CD4-positive, alpha-beta T cell treated with Interleukin-10 for 1 hour (primary cell): ENCODE data around the gene S100A10.

ENCODE experiments used
- DNase-seq: peaks from one replicate; pipeline ENCODE4 v3.0.0-alpha.2; 2020

S100A10 gene

GRCh38 chr1:151993734-151994496, at the start of gene S100A10:
Gene S100A10, minus strand, starts transcription at chr1:151993859. Its CDS starts 7,629 bp downstream, at chr1:151986230.
- peak; percentile 85 for DNase-seq

GRCh38 chr1:152042030-152042429, 48.4 kb upstream of the S100A10 start:
- DNase-seq: no peak

GRCh38 chr1:152039886-152040285, 46.2 kb upstream of the S100A10 start:
- no peak for DNase-seq

- DNase-seq: no peak
Observed at GRCh38 chr1:152039461-152039860, 45.8 kb upstream of the S100A10 start.

- DNase-seq: no peak
Observed at GRCh38 chr1:152038871-152039270, 45.2 kb upstream of the S100A10 start.

- DNase-seq: peak; percentile 75
Observed at GRCh38 chr1:152036267-152037216, 42.9 kb upstream of the S100A10 start, which contains the start of gene S100A11. Gene S100A11, minus strand, starts transcription at chr1:152037004. Its CDS starts 89 bp downstream, at chr1:152036915.

GRCh38 chr1:152035539-152036266, 42.0 kb upstream of the S100A10 start:
- peak; percentile 43 for DNase-seq

- peak; percentile 80 for DNase-seq
Observed at GRCh38 chr1:152034654-152035538, 41.2 kb upstream of the S100A10 start.

DNA sequence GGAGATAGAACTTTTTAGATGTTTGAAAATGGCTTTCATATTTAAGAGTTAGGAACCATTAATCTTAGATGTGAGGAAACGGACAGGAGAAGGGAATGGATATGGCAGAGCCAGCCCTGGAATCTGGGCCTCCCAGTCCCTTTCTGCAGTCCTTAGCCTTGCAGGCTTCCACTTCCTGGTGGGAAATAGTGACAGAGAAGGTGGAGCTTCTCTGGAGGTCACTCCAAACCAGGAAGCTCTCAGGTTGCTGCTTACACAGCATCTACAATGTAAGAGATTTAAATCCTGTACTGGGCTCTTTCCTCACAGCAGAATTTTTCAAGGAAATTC, 40.6 kb upstream of the S100A10 start:
- DNase-seq: no peak

- DNase-seq: no peak
Observed at GRCh38 chr1:152029929-152030211, 36.2 kb upstream of the S100A10 start.

DNA sequence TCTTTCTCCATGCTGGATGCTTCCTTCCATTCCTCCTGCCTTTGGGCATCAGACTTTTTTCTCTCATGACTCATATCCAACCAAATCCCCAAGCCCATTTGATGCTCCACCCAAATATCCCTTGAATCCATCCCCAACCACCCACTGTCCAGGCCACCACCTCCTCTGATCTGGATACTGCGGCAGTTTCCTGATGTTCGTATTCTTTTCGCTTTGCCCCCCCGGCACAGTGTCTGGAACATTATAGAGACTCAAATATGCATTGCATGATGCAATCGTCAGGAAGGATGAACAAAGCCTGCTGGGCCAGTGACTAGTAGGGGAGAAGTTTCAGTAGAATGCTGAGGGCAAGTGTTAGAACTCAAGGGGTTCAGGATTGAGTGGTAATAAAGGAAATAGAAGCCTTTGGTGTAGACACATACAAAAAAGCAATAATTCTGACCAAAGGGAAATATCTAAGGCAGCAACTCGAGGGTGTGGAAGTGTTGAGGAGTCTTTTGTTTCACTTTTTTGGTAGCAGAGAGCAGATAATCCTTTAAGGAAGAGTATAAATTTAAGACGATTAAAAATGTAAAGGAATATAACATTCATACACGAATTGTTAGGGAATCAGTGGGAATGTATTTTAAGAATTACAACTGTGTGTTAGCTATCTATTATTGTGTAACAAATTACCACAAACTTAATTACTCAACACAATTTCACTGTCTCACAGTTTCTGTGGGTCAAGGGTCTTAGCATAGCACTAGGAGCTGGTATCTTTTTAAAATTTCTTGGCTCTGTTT, 35.7 kb upstream of the S100A10 start:
- DNase-seq: no peak

- no peak for DNase-seq
Observed at GRCh38 chr1:152026895-152027294, 33.2 kb upstream of the S100A10 start.

DNA sequence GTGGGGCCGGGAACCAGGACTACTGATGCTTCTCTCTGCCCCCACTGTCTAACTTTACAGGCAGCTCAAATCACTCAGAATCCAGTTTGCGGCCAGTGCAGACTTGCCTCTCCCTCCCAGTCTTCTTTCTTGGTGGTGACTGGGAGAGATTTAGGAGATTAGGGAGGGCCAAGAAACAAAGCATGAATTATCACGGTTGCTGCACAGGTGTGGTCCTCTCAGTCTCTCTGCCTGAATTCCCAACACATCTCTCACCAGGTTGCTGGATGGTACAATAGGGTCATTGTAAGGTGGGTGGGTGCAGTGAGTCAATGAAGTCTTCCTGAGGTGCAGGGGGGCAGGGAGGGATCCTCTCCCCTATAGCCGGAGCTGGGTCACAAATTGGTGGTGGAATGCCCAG, 30.6 kb upstream of the S100A10 start:
- DNase-seq: no peak

- no peak for DNase-seq
Observed at GRCh38 chr1:152023221-152023620, 29.6 kb upstream of the S100A10 start.

DNA sequence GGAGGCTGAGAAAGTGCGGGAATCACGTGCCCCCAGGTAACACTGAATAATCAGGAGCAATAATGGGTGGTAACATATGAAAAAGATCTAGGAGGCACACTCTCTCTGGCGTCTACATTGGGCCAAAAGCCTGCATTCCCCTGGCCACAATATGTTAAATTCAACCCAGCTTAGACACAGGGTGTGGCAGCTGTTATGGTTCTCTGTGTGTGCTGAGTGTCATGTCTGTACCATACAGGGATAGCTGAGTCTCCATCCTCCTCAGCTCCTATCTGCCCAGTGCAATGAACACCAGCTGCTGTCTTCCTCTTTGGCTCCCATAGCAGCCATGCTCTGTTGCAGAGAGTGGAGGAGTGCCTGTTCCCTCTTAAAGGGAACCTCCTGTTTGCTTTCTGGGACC, 28.8 kb upstream of the S100A10 start:
- DNase-seq: no peak

- no peak for DNase-seq
Observed at GRCh38 chr1:152021569-152021968, 27.9 kb upstream of the S100A10 start.

DNA sequence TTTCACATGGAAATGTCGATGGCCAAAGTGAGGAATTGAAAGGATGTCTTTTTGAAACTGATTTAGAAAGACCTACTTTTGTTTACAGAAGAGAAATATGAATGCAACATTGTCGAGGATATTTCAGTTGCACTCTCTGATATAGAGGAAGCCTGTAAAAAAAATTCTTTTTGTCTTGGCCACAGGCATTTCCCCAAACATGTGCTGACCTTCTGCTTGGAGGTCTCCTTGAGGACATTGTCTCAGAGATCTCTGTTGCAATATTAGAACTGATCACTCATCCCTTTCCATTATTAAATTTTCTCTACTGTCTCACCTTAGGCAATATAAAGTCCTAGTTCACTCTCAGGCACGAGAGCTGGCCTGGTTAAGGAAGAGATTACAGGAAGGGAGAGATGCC, 27.2 kb upstream of the S100A10 start:
- no peak for DNase-seq

DNA sequence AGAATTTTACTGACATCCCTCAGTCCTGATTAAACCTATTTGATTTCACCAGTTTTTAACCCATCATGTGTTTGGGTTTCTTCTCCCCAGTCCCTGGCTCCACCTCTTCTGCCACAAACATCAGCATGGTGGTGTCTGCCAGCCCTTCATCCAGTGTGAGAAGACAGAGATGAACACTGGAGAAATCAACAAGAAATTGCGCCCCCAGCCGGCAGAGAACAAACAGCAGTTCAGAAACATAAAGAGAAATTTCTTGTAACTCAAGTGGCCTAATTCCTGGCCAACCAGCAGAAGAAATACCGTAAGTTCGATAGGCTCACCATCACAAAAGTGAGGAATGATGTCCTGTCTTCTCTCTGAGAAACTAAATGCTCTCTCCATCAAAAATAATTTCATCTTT, 24.9 kb upstream of the S100A10 start:
- DNase-seq: peak; percentile 10

DNA sequence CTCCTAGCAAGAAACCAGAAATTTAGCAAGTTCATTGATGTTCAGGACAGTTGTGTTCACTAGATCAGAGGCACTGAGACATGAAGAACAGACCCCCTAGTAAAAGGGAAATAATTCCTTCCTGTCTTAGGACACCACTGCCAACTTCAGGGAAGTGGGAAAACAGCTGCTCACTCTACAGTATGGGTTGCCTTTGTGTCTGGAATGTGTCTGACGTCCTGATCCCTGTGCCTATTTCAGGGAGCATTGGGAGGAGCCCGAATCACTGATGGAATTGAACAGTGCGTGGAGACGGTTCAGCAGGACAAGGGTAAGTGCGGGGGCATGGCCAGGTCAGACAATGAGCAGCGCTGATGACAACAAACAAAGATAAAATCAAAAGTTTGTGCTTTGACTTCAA, 22.1 kb upstream of the S100A10 start:
- DNase-seq: no peak

DNA sequence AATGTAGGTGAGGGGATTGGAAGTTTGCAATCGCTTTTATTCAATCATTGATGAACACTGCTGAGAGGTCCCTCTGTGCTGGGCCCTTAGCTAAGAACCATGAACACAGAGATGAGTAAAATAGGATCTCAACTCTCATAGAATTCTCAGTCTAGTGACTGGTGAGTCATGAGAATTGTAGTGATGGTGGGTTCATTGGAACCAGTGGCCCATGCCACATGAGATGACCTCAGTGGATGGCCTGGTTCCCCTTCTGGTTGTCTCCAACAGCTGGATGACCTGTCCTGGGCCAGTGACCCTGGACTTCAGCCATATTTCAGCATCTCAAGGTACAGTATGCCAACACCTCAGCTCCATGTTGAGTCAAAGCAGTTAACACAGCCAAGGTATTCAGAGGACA, 21.3 kb upstream of the S100A10 start:
- DNase-seq: no peak

- peak; percentile 52 for DNase-seq
Observed at GRCh38 chr1:152013664-152014237, 20.1 kb upstream of the S100A10 start.
